GM12891 (cell line): ENCODE results near the gene CLTRN.

ENCODE experiments used
- POLR2A ChIP-seq: IDR thresholded peaks from 2 replicates; pipeline ENCODE4 v1.6.1; 2011; ENCODE audit warnings: low read depth, low read length, control low read depth
- POLR2AphosphoS5 ChIP-seq: IDR thresholded peaks from 2 replicates; pipeline ENCODE4 v1.6.1; 2011; ENCODE audit warnings: low read depth, low read length, control low read depth
- SPI1 ChIP-seq: IDR thresholded peaks from 2 replicates; pipeline ENCODE4 v1.6.1; 2011; ENCODE audit warnings: low read depth, low read length, control low read depth
- TAF1 ChIP-seq: IDR thresholded peaks from 2 replicates; pipeline ENCODE4 v1.6.1; 2011; ENCODE audit warnings: low read depth, low read length, control low read depth

GRCh38 chrX:15696516-15696915 is 31.9 kb upstream of the CLTRN start:
- TF ChIP-seq SPI1 (no peak), POLR2AphosphoS5 (no peak), POLR2A (no peak), TAF1 (no peak)
